ENCODE data around the gene PTPN11. TPM values are rescaled to one million over a fixed set of nuclear protein-coding genes. Genes with fewer than 3 reads are reported as not detected.
A peak's percentile ranks its signal among the peaks of the same experiment; 100 is the strongest.

The PTPN11 gene
- total RNA-seq, 1 donor: 98.8 TPM

DNA sequence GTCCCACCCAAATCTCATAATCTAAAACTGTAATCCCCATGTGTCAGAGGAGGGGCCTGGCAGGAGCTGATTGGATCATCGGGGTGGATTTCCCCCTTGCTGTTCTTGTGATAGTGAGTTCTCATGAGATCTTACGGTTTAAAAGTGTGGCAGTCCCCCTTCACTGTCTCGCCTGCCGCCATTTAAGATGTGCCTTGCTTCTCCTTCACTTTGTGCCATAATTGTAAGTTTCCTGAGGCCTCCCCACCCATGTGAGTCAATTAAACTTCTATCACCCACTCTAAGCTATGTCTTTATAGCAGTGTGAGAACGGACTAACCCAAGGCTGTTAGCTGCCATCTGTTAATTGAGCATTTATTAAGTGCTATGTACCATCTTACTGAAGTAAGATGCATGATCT, 105.1 kb downstream of the PTPN11 start:
- H3K4me1 ChIP-seq (ENCODE audit: insufficient read depth, low read length): no peaks in the 10 kb centered on the region
- no peaks in the 10 kb centered on the region for H3K79me2 ChIP-seq (ENCODE audit: insufficient read depth, low read length)
- no peaks in the 10 kb centered on the region for H3K27me3 ChIP-seq (ENCODE audit: insufficient read depth, low read length)
- H3K4me3 ChIP-seq (ENCODE audit: insufficient read depth, low read length): no peak overlapping the region
- no peaks in the 10 kb centered on the region for H3K9me3 ChIP-seq (ENCODE audit: low read depth, low read length)
- H3K36me3 ChIP-seq (ENCODE audit: insufficient read depth, low read length): no peaks in the 10 kb centered on the region
- H3K4me2 ChIP-seq (ENCODE audit: insufficient read depth, low read length): no peak overlapping the region
- H3K27ac ChIP-seq (ENCODE audit: low read depth, low read length): no peak overlapping the region
- DNase-seq (ENCODE audit: insufficient read length, low spot score, missing footprints): no peak
- TF ChIP-seq, protein P1, sequence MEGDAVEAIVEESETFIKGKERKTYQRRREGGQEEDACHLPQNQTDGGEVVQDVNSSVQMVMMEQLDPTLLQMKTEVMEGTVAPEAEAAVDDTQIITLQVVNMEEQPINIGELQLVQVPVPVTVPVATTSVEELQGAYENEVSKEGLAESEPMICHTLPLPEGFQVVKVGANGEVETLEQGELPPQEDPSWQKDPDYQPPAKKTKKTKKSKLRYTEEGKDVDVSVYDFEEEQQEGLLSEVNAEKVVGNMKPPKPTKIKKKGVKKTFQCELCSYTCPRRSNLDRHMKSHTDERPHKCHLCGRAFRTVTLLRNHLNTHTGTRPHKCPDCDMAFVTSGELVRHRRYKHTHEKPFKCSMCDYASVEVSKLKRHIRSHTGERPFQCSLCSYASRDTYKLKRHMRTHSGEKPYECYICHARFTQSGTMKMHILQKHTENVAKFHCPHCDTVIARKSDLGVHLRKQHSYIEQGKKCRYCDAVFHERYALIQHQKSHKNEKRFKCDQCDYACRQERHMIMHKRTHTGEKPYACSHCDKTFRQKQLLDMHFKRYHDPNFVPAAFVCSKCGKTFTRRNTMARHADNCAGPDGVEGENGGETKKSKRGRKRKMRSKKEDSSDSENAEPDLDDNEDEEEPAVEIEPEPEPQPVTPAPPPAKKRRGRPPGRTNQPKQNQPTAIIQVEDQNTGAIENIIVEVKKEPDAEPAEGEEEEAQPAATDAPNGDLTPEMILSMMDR (IDR thresholded peaks at IDR 0.05; ENCODE audit: extremely low read depth, low read depth, low read length): no peak
- H4K20me1 ChIP-seq (ENCODE audit: insufficient read depth, low read length): no peaks in the 10 kb centered on the region
- H2AFZ ChIP-seq (ENCODE audit: low read length): no peak overlapping the region

DNA sequence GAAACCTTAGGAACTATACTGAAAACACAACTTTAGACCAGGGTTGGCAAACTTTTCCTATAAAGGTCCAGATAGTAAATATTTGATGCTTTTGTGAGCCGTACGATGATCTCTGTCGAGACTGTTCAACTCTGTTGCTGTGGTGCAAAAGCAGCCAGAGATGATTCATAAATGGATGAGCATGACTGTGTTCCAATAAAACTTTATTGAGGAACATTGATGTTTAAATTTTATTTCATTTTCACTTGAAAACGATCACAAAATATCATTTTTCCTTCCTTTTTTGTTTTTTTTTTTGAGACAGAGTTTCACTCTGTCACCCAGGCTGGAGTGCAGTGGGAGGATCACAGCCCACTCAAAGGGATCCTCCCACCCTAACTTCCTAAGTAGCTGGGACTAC, 105.5 kb downstream of the PTPN11 start:
- no peaks in the 10 kb centered on the region for H3K27me3 ChIP-seq (ENCODE audit: insufficient read depth, low read length)
- no peak overlapping the region for H2AFZ ChIP-seq (ENCODE audit: low read length)
- no peaks in the 10 kb centered on the region for H4K20me1 ChIP-seq (ENCODE audit: insufficient read depth, low read length)
- no peaks in the 10 kb centered on the region for H3K9me3 ChIP-seq (ENCODE audit: low read depth, low read length)
- no peak overlapping the region for H3K4me3 ChIP-seq (ENCODE audit: insufficient read depth, low read length)
- no peak for DNase-seq (ENCODE audit: insufficient read length, low spot score, missing footprints)
- no peaks in the 10 kb centered on the region for H3K4me1 ChIP-seq (ENCODE audit: insufficient read depth, low read length)
- no peak overlapping the region for H3K27ac ChIP-seq (ENCODE audit: low read depth, low read length)
- TF ChIP-seq, protein P1 (IDR thresholded peaks at IDR 0.05; ENCODE audit: extremely low read depth, low read depth, low read length): no peak
- H3K4me2 ChIP-seq (ENCODE audit: insufficient read depth, low read length): no peak overlapping the region
- H3K36me3 ChIP-seq (ENCODE audit: insufficient read depth, low read length): no peaks in the 10 kb centered on the region
- no peaks in the 10 kb centered on the region for H3K79me2 ChIP-seq (ENCODE audit: insufficient read depth, low read length)

DNA sequence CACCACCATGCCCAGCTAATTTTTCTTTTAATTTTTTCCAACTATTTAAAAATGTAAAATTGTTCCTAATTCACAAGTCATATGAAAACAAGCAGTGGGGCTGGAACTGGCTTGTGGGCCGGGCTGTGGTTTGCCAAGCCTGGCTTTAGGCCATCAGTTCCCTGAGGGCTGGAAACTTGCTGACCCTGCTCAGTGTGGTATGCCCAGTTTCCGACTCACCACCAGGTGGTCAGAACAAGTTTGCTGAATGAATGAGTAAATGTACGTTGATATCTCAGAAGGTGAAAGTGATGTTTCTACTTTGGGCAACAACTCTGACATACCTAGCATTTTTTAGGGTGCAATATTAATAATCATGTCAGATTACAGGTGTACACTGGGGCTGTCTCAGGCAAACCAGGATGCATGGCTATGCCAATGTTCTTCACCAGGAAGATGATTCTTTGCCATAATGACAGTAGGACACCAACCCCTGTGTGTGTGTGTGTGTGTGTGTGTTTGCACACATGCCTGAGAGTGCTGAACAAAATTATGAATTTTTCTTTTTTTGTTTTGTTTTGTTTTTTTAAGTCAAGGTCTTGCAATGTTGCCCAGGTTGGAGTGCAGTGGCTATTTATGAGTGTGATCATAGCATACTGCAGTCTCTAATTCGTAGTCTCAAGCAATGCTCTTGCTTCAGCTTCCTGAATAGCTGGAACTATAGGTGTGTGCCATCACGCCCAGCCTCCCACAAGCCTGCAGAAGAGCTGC, 106.1 kb downstream of the PTPN11 start:
- no peak overlapping the region for H3K27ac ChIP-seq (ENCODE audit: low read depth, low read length)
- no peaks in the 10 kb centered on the region for H3K9me3 ChIP-seq (ENCODE audit: low read depth, low read length)
- H3K4me1 ChIP-seq (ENCODE audit: insufficient read depth, low read length): no peaks in the 10 kb centered on the region
- no peaks in the 10 kb centered on the region for H3K36me3 ChIP-seq (ENCODE audit: insufficient read depth, low read length)
- peak; percentile 72 for DNase-seq (ENCODE audit: insufficient read length, low spot score, missing footprints)
- H4K20me1 ChIP-seq (ENCODE audit: insufficient read depth, low read length): no peaks in the 10 kb centered on the region
- H2AFZ ChIP-seq (ENCODE audit: low read length): no peak overlapping the region
- H3K27me3 ChIP-seq (ENCODE audit: insufficient read depth, low read length): no peaks in the 10 kb centered on the region
- H3K4me3 ChIP-seq (ENCODE audit: insufficient read depth, low read length): no peak overlapping the region
- H3K4me2 ChIP-seq (ENCODE audit: insufficient read depth, low read length): no peak overlapping the region
- TF ChIP-seq, protein P1 (IDR thresholded peaks at IDR 0.05; ENCODE audit: extremely low read depth, low read depth, low read length): no peak
- H3K79me2 ChIP-seq (ENCODE audit: insufficient read depth, low read length): no peaks in the 10 kb centered on the region

DNA sequence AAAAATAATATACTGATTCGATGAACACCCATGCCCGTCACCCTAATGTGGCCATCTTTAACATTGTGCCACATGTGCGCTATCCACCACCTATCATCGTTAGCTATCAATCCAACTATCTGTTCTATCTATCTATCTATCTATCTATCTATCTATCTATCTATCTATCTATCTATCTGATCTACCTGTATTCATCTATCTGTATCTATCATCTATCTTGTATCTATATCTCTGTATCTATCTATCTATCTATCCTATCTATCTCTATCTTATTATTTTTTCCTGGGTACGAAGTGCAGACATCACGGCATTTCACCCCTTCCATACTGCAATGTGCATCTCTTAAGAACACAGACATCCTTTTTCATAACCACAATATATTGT, 106.7 kb downstream of the PTPN11 start:
- Histone ChIP-seq H3K27ac (ENCODE audit: low read depth, low read length) (no peak overlapping the region), H3K4me2 (ENCODE audit: insufficient read depth, low read length) (no peak overlapping the region), H2AFZ (ENCODE audit: low read length) (no peak overlapping the region), H3K4me1 (ENCODE audit: insufficient read depth, low read length) (no peaks in the 10 kb centered on the region), H3K27me3 (ENCODE audit: insufficient read depth, low read length) (no peaks in the 10 kb centered on the region), H3K36me3 (ENCODE audit: insufficient read depth, low read length) (no peaks in the 10 kb centered on the region), H3K4me3 (ENCODE audit: insufficient read depth, low read length) (no peak overlapping the region), H3K79me2 (ENCODE audit: insufficient read depth, low read length) (no peaks in the 10 kb centered on the region), H4K20me1 (ENCODE audit: insufficient read depth, low read length) (no peaks in the 10 kb centered on the region), H3K9me3 (ENCODE audit: low read depth, low read length) (no peaks in the 10 kb centered on the region)
- TF ChIP-seq, protein P1 (IDR thresholded peaks at IDR 0.05; ENCODE audit: extremely low read depth, low read depth, low read length): no peak
- no peak for DNase-seq (ENCODE audit: insufficient read length, low spot score, missing footprints)
